Cardiac fibroblast (primary cell): Measurements from ENCODE around the gene CAMKK2.

ENCODE experiments used
- DNase-seq, 2 donors: peaks; one replicate each; pipeline versions ENCODE4 v3.0.0 to v3.0.0-alpha.2; 2010; ENCODE audit warnings: low read depth in 2 of 2
- H3K4me3 ChIP-seq, 2 donors: replicated peaks in 1 of 2; 1 replicate in 1 of 2; 2 replicates in 1 of 2; pipeline ENCODE4 v1.5.1; 2011; ENCODE audit warnings: low read depth in 2 of 2, low read length in 2 of 2, mild to moderate bottlenecking in 2 of 2, moderate library complexity in 1 of 2
- CTCF ChIP-seq: IDR thresholded peaks from one replicate; pipeline ENCODE4 v1.5.1; 2011; ENCODE audit warnings: low read depth, mild to moderate bottlenecking, low read length, inconsistent platforms

The CAMKK2 gene

GRCh38 chr12:121289962-121290361 is 6.5 kb downstream of the CAMKK2 start:
- H3K4me3 ChIP-seq = no peak overlapping the region
- TF ChIP-seq CTCF = no peak
- DNase-seq = no peak

- H3K4me3 ChIP-seq = no peak overlapping the region
- no peak for TF ChIP-seq CTCF
- DNase-seq = peak in 1 of 2 donors; percentile 13
Measured at GRCh38 chr12:121288986-121289385, 7.5 kb downstream of the CAMKK2 start.

- no peak overlapping the region for H3K4me3 ChIP-seq
- TF ChIP-seq CTCF = no peak
- no peak for DNase-seq
Measured at GRCh38 chr12:121288158-121288845, 8.2 kb downstream of the CAMKK2 start.

GRCh38 chr12:121287267-121287954 is 9.1 kb downstream of the CAMKK2 start:
- DNase-seq = peak; percentile 21 to 77
- no peak overlapping the region for H3K4me3 ChIP-seq
- TF ChIP-seq CTCF = no peak

- no peak for TF ChIP-seq CTCF
- H3K4me3 ChIP-seq = no peak overlapping the region
- no peak for DNase-seq
Measured at GRCh38 chr12:121285856-121286255, 10.7 kb downstream of the CAMKK2 start.

GRCh38 chr12:121284551-121285390 is 11.7 kb downstream of the CAMKK2 start:
- TF ChIP-seq CTCF = no peak
- H3K4me3 ChIP-seq = no peak overlapping the region
- peak in 1 of 2 donors; percentile 8 for DNase-seq
